Endothelial cell (in vitro differentiated cells): Measurements from ENCODE around the gene RNF167. TPM values are rescaled to one million over a fixed set of nuclear protein-coding genes. Genes with fewer than 3 reads are reported as not detected.
A peak's percentile ranks its signal among the peaks of the same experiment; 100 is the strongest.

Experiments used
- DNase-seq: peaks from one replicate; pipeline ENCODE4 v3.0.0; 2021; ENCODE audit warnings: low spot score
- H3K27ac Mint-ChIP-seq: one replicate; pipeline ENCODE4 v1.8.0; 2021; ENCODE audit warnings: mixed read lengths, inconsistent platforms; ENCODE audit not compliant: unreplicated experiment
- H3K27me3 Mint-ChIP-seq: one replicate; pipeline ENCODE4 v1.8.0; 2021; ENCODE audit warnings: mild to moderate bottlenecking, moderate library complexity, mixed read lengths, inconsistent platforms; ENCODE audit not compliant: unreplicated experiment
- H3K36me3 Mint-ChIP-seq: one replicate; pipeline ENCODE4 v1.8.0; 2021; ENCODE audit warnings: mild to moderate bottlenecking, low read depth, mixed read lengths, inconsistent platforms; ENCODE audit not compliant: unreplicated experiment
- H3K4me1 Mint-ChIP-seq: one replicate; pipeline ENCODE4 v1.8.0; 2021; ENCODE audit warnings: mild to moderate bottlenecking, mixed read lengths, inconsistent platforms; ENCODE audit not compliant: unreplicated experiment
- H3K4me3 Mint-ChIP-seq: one replicate; pipeline ENCODE4 v1.8.0; 2021; ENCODE audit warnings: mild to moderate bottlenecking, mixed read lengths, inconsistent platforms; ENCODE audit not compliant: unreplicated experiment
- H3K9me3 Mint-ChIP-seq: one replicate; pipeline ENCODE4 v1.8.0; 2021; ENCODE audit warnings: mixed read lengths, inconsistent platforms; ENCODE audit not compliant: unreplicated experiment
- CTCF ChIP-seq: fragments of 200-600 bp; sonication (generic); IDR thresholded peaks from one replicate; pipeline ENCODE4 v1.5.0; 2021; ENCODE audit warnings: antibody characterized with exemption; ENCODE audit not compliant: unreplicated experiment
- total RNA-seq: library from RNA; stranded (reverse); fragmentation: NEBNext Ultra II Directional; extraction: Animal tissue kit (Norgen Biotek cat#: 25700); gene quantifications from one replicate; pipeline ENCODE4 v1.2.1, GENCODE V29; 2021; ENCODE audit not compliant: unreplicated experiment

The RNF167 gene
- total RNA-seq, 1 donor from 2014 or later: 92.3 TPM

- Mint-ChIP-seq H3K27ac (peak overlapping the region; percentile 82), H3K9me3 (no peaks in the 10 kb centered on the region), H3K4me1 (peaks cover 11% of the 10 kb centered on the region), H3K4me3 (peak overlapping the region; percentile 74), H3K27me3 (peaks cover 11% of the 10 kb centered on the region), H3K36me3 (peaks cover 38% of the 10 kb centered on the region)
- DNase-seq: peak; percentile 69
- TF ChIP-seq CTCF: peak; percentile 80
These were observed 40.7 kb downstream of the RNF167 start for GRCh38 chr17:4980644-4981216.

- TF ChIP-seq CTCF: no peak
These were observed 42.2 kb downstream of the RNF167 start for GRCh38 chr17:4982305-4982704.

GRCh38 chr17:4986403-4986802 is 46.3 kb downstream of the RNF167 start:
- H3K27me3 Mint-ChIP-seq: peaks cover 20% of the 10 kb centered on the region
- H3K27ac Mint-ChIP-seq: peak overlapping the region; percentile 48
- no peak for TF ChIP-seq CTCF
- H3K9me3 Mint-ChIP-seq: no peaks in the 10 kb centered on the region
- peak overlapping the region; percentile 88 for H3K4me3 Mint-ChIP-seq
- H3K4me1 Mint-ChIP-seq: peaks cover 29% of the 10 kb centered on the region
- peaks cover 25% of the 10 kb centered on the region for H3K36me3 Mint-ChIP-seq
- no peak for DNase-seq

More at GRCh38 chr17:4982305-4982704, 42.2 kb downstream of the RNF167 start:
- peaks cover 31% of the 10 kb centered on the region for H3K36me3 Mint-ChIP-seq
- H3K4me1 Mint-ChIP-seq: peaks cover 21% of the 10 kb centered on the region
- H3K9me3 Mint-ChIP-seq: no peaks in the 10 kb centered on the region
- peaks cover 9% of the 10 kb centered on the region for H3K27me3 Mint-ChIP-seq
- no peak overlapping the region for H3K27ac Mint-ChIP-seq
- DNase-seq: no peak
- no peak overlapping the region for H3K4me3 Mint-ChIP-seq

GRCh38 chr17:4986951-4987766 is 47.1 kb downstream of the RNF167 start, which contains the start of gene CAMTA2:
CAMTA2 (minus strand) TSS chr17:4987675; CDS start chr17:4986222, 1,453 bp downstream.
- H3K36me3 Mint-ChIP-seq: peaks cover 24% of the 10 kb centered on the region
- no peaks in the 10 kb centered on the region for H3K9me3 Mint-ChIP-seq

More at GRCh38 chr17:4986951-4987766, 47.1 kb downstream of the RNF167 start, which contains the start of gene CAMTA2:
- peaks cover 20% of the 10 kb centered on the region for H3K27me3 Mint-ChIP-seq
- peak; percentile 82 for TF ChIP-seq CTCF
- H3K4me3 Mint-ChIP-seq: peak within 1 kb of the TSS; percentile 88
- H3K4me1 Mint-ChIP-seq: peaks cover 27% of the 10 kb centered on the region
- no peak within 1 kb of the TSS for H3K27ac Mint-ChIP-seq
- DNase-seq: peak; percentile 79
